ENCODE results near the gene FGF11.
"Not testable (repeated sequence)": the region's sequence is repeated elsewhere in the genome, so short reads cannot be mapped to it uniquely, and the experiment has no call there.

Gene FGF11

DNA sequence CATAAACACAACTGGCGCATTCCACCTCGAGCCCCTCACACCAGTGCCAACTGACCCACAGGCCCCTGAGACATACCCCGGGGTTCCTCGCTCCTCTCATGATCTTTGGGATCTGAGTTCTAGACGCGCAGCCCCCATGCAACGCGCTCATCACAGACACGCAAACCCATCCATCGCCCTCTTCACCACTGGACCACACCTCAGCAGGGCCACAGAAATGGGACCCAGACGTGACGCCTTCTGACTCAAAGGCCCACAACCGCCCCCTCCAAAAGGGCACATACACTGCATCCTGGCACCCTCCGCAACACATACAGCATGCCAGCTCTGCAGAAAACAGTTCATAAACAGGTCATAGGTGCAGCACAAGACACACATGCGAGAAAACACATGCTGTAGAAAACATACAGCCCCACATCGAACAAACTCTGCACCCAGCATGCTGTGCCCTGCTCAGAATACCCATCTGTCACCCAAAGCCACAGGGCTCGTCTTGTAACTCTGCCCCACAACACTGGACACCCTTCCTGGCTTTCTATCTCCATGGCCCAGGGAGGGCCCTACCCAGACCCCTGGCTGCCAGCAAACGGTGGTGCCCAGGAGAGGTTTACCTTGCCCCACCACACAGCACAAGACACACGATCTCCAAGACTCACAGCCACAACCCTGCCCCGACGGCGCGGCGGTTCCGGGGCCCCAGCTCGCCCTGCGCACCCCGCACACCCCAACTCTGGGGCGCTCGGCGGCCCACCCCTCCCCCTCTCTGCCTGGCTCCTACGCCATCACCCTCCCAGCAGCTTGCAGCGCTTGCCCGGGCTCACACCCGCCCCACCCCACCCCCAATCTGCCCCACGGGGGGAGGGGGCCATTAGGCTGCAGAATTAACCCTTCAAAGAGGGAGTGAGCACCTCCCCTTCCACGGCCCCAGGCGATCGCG is 39.2 kb downstream of the FGF11 start:
- DNase-seq (ENCODE audit: low read depth in 3 of 3), result peak in 1 of 3 experiments; percentile 22

DNA sequence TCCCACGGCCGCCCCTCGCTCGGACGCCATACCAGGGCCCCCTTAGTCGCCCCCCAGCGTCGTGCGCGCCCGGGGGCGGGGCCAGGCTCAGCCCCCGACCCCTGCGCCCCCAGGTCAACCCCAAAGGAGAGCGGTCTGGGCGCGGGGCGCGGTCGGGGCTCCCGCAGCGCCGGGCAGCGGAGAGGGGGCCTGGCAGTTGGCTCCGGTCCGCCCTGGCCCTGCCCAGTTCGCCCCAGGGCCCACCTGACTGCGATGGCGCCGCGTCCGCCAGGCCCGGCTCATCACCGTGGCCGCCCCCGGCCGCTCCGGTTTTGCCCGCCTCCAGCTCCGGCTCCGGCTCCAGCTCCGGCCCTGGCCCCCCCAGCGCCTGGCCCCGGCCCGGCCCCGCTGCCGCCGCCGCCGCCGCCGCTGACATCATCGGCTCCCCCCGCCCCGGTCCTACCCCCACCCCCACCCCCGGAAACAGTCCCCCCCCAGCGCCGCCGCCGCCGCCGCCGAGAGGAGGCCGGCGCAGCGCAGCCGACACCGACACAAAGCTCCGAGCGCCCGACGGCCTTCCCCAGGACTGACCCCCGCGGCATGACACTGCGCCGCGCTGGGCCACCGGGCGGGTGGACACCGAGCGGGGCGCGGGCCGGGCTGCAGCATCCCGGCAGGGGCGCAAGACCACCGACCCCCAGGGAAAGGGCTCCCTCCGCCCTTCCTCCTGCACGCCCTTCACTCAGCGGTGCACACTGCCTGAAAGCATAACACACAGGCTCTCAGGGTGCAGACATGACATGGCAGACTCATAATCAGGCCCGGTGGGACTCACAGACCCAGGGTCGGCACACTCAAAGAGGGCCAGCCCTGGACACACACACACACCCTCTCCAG is 40.1 kb downstream of the FGF11 start, which contains the start of gene ZBTB4:
ZBTB4 (minus strand) TSS at position 419 of the 876 bp plus-strand sequence. CDS start 12,830 bp downstream, outside the sequence.
- peak; percentile 37 to 49 (median 46) for DNase-seq (ENCODE audit: low read depth in 3 of 3)

DNA sequence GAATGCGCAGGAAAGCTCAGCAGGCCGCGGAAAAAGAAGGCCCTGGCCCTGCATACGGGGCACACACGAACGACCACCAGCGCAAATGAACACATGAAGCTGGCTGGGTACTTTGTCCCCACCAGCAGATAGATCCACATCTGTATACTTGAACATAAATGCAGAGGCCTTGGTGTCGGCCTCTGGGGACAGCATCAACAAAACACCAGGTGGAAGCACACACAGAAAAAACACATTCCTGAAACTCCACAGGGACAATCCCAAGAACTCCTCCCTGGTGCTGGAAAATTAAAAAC is 40.7 kb downstream of the FGF11 start:
- no peak for DNase-seq (ENCODE audit: low read depth in 3 of 3)

DNA sequence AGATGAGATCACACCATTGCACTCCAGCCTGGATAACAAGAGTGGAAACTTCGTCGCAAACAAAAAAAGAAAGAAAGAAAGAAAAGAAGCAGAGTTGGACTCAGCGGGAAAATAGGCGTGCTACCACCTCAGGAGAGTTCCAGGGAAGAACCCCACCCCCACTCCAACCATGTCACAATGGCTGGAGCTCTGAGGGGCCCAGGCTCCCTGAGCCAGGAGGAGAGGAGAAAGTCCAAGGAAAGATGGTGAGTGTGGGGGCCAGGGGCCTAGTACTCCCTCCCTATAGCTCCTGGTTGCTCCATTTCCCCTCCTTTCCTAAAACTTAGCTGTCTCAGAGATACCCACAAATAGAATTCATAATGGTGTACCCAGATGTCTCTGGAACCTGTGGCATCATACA is 42.0 kb downstream of the FGF11 start, which contains the start of gene SLC35G6:
SLC35G6 (plus strand) TSS at position 172 of the 400 bp plus-strand sequence; CDS start at position 243, 71 bp downstream.
- not testable (repeated sequence) for DNase-seq (ENCODE audit: low read depth in 3 of 3)

DNA sequence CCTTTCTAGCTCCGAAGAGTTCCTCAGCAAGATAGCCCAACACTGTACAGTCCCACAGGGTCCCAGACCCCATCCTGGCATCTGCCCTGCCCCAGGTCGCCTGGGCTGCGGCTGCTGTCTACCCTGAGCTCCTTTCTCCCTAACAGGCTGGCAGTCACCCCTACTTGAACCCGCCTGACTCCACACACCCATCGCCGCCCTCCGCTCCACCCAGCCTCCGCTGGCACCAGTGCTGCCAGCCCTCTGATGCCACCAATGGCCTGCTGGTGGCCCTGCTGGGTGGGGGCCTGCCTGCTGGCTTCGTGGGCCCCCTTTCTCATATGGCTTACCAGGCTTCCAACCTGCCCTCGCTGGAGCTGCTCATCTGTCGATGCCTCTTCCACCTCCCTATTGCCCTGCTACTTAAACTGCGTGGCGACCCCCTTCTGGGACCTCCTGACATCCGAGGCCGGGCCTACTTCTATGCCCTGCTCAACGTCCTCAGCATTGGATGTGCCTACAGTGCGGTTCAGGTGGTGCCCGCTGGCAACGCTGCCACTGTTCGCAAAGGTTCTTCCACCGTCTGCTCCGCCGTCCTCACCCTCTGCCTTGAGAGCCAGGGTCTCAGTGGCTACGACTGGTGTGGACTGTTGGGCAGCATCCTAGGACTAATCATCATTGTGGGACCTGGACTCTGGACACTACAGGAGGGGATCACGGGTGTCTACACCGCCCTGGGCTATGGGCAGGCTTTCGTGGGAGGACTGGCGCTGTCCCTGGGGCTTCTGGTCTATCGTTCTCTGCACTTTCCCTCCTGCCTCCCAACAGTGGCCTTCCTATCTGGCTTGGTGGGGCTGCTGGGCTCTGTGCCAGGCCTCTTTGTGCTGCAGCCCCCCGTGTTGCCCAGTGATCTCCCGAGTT is 42.8 kb downstream of the FGF11 start:
- DNase-seq (ENCODE audit: low read depth in 3 of 3), result not testable (repeated sequence)

DNA sequence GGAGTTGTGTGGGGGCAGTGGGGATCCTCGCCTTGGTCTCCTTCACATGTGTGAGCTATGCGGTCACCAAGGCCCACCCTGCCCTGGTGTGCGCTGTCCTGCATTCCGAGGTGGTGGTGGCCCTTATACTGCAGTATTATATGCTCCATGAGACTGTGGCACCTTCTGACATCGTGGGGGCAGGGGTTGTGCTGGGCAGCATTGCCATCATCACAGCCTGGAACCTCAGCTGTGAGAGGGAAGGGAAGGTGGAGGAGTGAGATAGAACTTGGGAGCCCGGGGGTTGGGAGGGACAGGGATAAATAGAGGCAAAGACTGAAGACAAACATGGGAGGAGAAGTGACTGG is 43.4 kb downstream of the FGF11 start:
- DNase-seq (ENCODE audit: low read depth in 3 of 3), result not testable (repeated sequence)

DNA sequence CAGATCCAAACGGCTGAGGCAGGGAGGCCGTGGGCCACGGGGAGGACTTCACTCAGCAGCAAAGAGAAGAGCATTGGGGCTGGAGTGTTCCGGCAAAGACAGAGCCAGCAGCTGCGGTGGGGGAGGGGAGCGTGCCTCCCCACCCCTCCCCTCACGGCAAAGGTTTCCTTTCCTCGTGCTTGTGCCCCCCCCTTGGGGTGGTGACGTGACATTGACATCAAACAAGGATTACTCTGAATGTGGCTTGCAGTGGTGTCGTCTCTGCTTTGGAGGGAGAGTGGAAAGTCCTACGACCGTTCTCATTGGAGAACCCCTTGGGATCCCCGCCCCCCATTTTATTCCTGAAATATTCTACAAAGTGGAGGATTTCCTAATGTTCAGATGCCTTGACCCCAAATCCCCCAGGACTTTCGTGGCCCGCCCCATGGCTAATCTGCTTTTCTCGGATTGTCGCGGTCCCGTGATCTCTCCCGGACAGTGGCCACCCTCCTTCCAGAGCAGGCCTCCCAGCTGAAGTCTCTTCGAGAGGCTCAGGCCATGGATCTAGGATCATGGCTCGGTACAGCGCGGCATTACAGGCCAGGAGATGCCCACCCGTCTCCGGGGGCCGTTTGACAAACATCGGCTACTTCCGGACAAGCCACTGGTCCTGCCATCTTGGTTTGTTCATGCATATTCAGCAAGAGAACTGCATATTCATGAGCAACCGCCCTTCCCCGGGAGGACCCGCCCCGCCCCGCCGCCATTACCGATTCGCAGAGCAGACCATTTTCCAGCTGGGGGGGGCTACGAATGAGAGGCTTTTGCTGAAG is 44.1 kb downstream of the FGF11 start:
- peak; percentile 85 to 96 (median 88) for DNase-seq (ENCODE audit: low read depth in 3 of 3)

DNA sequence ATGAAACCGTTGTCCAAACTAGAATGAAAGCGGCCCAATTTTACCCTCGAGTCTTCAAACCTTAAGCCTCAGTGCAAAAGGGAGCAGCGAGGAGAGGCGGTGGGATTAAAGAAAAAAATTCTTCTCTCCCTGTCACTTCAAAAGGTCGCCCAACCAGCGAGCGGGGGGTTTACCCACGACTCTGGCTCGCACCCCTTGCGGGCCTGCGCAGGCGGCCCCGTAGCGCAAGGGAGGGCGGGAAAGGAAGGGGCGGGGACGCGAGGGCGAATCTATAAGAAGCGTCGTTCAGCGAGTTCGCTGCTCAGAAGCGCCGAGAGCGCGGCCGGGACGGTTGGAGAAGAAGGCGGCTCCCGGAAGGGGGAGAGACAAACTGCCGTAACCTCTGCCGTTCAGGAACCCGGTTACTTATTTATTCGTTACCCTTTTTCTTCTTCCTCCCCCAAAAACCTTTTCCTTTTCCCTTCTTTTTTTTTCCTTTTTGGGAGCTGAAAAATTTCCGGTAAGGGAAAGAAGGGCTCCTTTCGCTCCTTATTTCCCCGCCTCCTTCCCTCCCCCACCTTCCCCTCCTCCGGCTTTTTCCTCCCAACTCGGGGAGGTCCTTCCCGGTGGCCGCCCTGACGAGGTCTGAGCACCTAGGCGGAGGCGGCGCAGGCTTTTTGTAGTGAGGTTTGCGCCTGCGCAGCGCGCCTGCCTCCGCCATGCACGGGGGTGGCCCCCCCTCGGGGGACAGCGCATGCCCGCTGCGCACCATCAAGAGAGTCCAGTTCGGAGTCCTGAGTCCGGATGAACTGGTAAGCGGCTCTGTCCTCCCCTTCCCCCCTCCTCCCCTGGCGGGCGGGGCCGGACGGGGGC is 45.0 kb downstream of the FGF11 start, which contains the start of gene POLR2A:
POLR2A (plus strand) TSS at position 300 of the 852 bp plus-strand sequence.
- peak; percentile 96 to 98 (median 97) for DNase-seq (ENCODE audit: low read depth in 3 of 3)

DNA sequence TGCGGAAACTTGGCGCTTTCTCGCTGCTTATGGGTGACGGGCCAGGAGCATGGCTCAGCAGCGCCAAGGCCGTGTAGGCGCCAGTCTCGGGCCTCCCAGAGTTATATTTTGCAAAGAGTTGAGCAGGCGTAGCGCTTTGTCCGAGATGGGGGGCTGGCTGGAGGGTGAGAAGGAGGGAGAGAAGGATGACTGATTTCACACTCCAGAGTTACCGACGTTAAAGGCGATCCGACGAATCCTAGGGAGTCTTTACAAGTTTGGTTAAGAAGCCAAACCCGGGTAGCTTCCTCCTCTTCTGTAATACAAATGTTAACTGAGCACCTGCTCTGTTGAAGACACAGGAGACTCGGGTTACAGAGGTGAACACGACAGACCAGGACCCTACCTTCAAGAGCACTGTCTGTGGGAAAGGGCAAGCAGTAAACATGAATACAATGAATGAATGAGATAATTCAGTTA is 45.6 kb downstream of the FGF11 start:
- no peak for DNase-seq (ENCODE audit: low read depth in 3 of 3)

DNA sequence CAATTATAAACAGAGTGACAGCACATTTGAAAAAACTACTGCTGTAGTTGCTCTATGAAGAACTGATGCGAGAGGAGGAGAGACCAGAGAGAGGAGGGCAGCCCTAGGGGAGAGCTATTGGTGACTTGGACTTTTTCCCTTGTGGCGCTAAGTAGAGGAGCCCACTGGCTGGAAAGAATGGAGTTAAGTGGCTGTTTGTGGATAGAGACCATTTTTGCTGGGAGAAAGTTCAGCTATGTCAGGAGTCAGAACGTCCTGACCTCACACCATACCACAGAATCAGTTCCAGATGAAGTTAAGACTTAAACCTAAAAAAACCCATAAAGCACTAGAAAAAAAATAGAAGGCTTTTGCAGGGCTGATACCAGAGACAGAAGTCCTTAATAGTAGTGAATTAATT is 46.9 kb downstream of the FGF11 start:
- no peak for DNase-seq (ENCODE audit: low read depth in 3 of 3)

DNA sequence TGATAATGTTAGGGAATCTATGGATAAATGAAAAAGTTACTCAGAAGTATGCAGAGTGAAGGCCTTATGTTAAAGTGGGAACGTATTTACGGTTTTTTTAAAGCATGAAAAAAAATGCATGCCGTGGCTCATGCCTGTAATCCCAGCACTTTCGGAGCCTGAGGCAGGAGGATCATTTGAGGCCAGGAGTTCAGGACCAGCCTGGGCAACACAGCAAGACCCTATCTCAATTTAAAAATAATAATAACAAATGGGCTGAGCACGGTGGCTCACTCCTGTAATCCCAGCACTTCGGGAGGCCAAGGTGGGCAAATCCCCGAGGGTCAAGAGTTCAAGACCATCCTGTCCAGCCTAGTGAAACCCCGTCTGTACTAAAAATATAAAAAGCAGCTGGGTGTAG is 50.8 kb downstream of the FGF11 start:
- no peak for DNase-seq (ENCODE audit: low read depth in 3 of 3)

DNA sequence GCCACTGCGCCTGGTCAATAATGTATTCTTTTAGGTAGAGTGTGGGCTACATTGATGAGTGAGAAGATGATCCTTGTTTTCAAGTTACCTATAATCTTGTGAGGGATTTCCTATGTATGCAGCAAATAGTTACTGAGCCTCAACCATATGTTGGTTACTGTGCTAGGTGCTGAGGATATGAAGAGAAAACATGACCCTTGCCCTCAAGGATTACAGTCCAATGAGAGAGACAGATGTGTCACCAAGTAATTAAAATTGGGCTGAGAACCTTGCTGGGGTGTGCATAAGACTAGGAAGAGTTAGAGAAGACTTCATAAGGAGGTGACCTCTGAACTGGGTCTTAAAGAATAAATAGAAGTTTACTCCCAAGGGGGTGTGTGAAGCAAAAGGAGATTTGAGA is 52.3 kb downstream of the FGF11 start:
- no peak for DNase-seq (ENCODE audit: low read depth in 3 of 3)

DNA sequence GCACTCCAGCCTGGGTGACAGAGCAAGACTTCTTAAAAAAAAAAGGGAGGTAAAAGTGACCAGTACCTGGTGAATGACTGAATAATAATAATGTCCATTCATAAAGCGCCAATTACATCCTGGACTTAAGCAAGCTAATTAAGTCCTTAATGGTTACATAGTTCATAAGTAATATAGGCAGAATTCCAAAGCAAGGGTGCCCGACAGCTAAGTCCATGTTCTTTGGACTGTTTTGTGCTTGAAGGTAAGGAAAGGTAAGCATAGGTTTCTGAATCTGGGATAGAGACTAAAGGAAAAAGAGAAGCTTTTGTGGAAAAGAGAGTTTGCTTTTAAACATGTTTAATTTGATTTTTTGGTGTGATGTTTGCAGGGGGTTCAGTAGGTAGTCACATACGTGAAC is 54.6 kb downstream of the FGF11 start:
- DNase-seq (ENCODE audit: low read depth in 3 of 3), result no peak

All from stimulated activated CD4-positive, alpha-beta T cell treated with anti-CD3 and anti-CD28 coated beads, TNF-alpha, amount 100 ng/mL, for 4 hours (primary cell).